ENCODE results near the gene LSP1. TPM values are rescaled to one million over a fixed set of nuclear protein-coding genes. Genes with fewer than 3 reads are reported as not detected.
A peak's percentile ranks its signal among the peaks of the same experiment; 100 is the strongest.

Gene LSP1
- total RNA-seq, 1 experiment from 2014 or later = 0.90 TPM

DNA sequence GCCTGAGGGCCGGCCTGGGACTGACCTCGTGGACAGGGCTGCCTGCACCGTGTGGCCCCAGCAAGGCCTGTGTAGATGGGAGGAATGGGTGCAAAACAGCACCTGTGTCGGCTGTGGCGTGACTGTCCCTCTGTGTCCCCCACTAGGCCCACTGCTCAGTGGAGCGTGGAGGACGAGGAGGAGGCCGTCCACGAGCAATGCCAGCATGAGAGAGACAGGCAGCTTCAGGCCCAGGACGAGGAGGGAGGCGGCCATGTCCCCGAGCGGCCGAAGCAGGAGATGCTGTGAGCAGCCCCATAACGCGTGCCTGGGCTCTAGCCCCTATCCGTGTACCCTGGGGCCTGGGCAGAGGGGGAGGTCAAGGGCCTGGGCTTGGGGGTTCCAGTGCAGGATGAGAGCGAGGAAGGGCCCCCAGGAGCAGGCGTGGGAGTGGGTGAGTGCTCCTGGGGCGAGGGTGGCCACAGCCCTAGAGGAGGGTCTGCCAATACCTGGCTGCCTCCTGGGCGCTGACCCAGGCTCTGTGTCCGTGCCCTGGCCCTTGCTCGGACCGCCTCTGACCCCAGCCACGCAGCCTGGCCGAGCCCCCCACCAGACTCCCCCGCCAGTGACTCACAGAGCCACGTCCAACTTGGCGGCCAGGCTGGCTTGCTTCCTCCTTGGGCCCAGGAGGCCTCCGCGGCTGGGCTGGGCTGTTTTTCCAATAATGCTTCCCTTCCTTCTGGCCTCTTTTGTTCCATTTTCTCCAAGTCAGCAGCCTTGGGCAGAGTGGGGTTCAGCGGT, 27.2 kb downstream of the LSP1 start:
- ATAC-seq (no peak; the same call in 1 of the 2 replicates), DNase-seq (ENCODE audit: low read depth, low spot score) (no peak)
- Histone ChIP-seq H3K27ac (ENCODE audit: low read length) (peak overlapping the region; percentile 20; the same call in 1 of the 2 replicates), H3K4me3 (ENCODE audit: low read depth in 2 of 2, low read length in 2 of 2) (no peak overlapping the region), H3K4me1 (ENCODE audit: control insufficient read depth, insufficient read depth, low read length) (peaks cover 13% of the 10 kb centered on the region), H3K9me3 (ENCODE audit: control insufficient read depth, insufficient read depth, low read depth, low read length) (no peaks in the 10 kb centered on the region), H3K36me3 (ENCODE audit: control insufficient read depth, insufficient read depth, low read length) (no peaks in the 10 kb centered on the region), H3K27me3 (ENCODE audit: control insufficient read depth, insufficient read depth, low read length) (no peaks in the 10 kb centered on the region)
- intact Hi-C loops (cut with micrococcal nuclease; ENCODE audit: unreplicated experiment) (no loop called here), in situ Hi-C loops (cut with HindIII; ENCODE audit: low pct_unique_long_range_greater_than_20kb, low sequenced_read_pairs) (no loop called here)
- BruUV-seq (replicated peaks) = no TSS peak
- POLR2A ChIA-PET = no interaction called here
- TF ChIP-seq SIN3A (IDR thresholded peaks at IDR 0.05; ENCODE audit: borderline replicate concordance, insufficient read depth, low read depth, low read length) (no peak), CTCF (IDR thresholded peaks at IDR 0.05) (no peak), POLR2AphosphoS5 (IDR thresholded peaks at IDR 0.05; ENCODE audit: low read depth, low read length) (no peak), TCF7L2 (IDR thresholded peaks at IDR 0.05; ENCODE audit: low read depth, low read length) (no peak)
- TF ChIP-seq, protein P1, sequence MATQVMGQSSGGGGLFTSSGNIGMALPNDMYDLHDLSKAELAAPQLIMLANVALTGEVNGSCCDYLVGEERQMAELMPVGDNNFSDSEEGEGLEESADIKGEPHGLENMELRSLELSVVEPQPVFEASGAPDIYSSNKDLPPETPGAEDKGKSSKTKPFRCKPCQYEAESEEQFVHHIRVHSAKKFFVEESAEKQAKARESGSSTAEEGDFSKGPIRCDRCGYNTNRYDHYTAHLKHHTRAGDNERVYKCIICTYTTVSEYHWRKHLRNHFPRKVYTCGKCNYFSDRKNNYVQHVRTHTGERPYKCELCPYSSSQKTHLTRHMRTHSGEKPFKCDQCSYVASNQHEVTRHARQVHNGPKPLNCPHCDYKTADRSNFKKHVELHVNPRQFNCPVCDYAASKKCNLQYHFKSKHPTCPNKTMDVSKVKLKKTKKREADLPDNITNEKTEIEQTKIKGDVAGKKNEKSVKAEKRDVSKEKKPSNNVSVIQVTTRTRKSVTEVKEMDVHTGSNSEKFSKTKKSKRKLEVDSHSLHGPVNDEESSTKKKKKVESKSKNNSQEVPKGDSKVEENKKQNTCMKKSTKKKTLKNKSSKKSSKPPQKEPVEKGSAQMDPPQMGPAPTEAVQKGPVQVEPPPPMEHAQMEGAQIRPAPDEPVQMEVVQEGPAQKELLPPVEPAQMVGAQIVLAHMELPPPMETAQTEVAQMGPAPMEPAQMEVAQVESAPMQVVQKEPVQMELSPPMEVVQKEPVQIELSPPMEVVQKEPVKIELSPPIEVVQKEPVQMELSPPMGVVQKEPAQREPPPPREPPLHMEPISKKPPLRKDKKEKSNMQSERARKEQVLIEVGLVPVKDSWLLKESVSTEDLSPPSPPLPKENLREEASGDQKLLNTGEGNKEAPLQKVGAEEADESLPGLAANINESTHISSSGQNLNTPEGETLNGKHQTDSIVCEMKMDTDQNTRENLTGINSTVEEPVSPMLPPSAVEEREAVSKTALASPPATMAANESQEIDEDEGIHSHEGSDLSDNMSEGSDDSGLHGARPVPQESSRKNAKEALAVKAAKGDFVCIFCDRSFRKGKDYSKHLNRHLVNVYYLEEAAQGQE (IDR thresholded peaks at IDR 0.05; ENCODE audit: insufficient read depth in 1 of 2, low read depth in 2 of 2, low read length in 1 of 2) = no peak
- CTCF ChIA-PET = no interaction called here

DNA sequence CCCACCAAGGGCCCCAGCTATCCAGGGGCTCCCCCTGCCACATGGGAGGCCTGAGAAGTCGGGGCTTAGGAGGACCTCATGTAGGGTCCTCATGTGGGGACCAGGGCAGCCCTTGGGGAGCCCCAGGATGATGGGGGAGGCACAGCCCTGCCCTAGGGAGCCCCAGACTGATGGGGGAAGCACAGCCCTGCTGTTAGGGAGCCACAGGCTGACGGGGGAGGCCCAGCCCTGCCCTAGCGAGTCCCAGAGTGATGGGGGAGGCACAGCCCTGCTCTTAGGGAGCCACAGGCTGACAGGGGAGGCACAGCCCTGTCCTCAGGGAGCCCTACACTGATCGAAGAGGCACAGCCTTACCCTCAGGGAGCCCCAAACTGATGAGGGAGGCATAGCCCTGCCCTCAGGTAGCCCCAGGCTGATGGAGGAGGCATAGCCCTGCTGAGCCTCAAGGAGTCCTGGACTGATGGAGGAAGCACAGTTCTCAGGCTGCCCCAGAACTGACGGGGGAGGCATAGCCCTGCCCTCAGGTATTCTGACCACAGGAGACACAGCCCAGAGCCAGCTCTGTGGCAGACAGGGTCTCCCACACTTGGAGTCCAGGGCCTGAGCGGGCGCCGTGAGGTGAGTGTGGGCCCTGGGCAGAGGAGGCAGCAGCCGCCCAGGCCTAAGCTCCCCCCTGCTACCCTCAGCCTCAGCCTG, 28.0 kb downstream of the LSP1 start:
- POLR2A ChIA-PET = no interaction called here
- in situ Hi-C loops (cut with HindIII; ENCODE audit: low pct_unique_long_range_greater_than_20kb, low sequenced_read_pairs) = no loop called here
- Histone ChIP-seq H3K4me1 (ENCODE audit: control insufficient read depth, insufficient read depth, low read length) (peaks cover 9% of the 10 kb centered on the region), H3K27ac (ENCODE audit: low read length) (peak overlapping the region; percentile 20; the same call in 1 of the 2 replicates), H3K4me3 (ENCODE audit: low read depth in 2 of 2, low read length in 2 of 2) (no peak overlapping the region), H3K36me3 (ENCODE audit: control insufficient read depth, insufficient read depth, low read length) (no peaks in the 10 kb centered on the region), H3K9me3 (ENCODE audit: control insufficient read depth, insufficient read depth, low read depth, low read length) (no peaks in the 10 kb centered on the region), H3K27me3 (ENCODE audit: control insufficient read depth, insufficient read depth, low read length) (no peaks in the 10 kb centered on the region)
- DNase-seq (ENCODE audit: low read depth, low spot score) (no peak), ATAC-seq (peak; percentile 15)
- CTCF ChIA-PET = interaction anchor here (0.6 to 2.7 kb wide), 6 partner anchors 36 to 228 kb away, joined by 3 to 24 read pairs (median 12); no protein-coding TSS in a partner anchor
- TF ChIP-seq POLR2AphosphoS5 (IDR thresholded peaks at IDR 0.05; ENCODE audit: low read depth, low read length) (no peak), CTCF (IDR thresholded peaks at IDR 0.05) (no peak), SIN3A (IDR thresholded peaks at IDR 0.05; ENCODE audit: borderline replicate concordance, insufficient read depth, low read depth, low read length) (no peak), TCF7L2 (IDR thresholded peaks at IDR 0.05; ENCODE audit: low read depth, low read length) (no peak)
- TF ChIP-seq, protein P1 (IDR thresholded peaks at IDR 0.05; ENCODE audit: insufficient read depth in 1 of 2, low read depth in 2 of 2, low read length in 1 of 2) = no peak
- BruUV-seq (replicated peaks) = no TSS peak
- intact Hi-C loops (cut with micrococcal nuclease; ENCODE audit: unreplicated experiment) = no loop called here

Data from Panc1 (cell line).